Measurements from ENCODE around the gene SLC45A1. TPM values are rescaled to one million over a fixed set of nuclear protein-coding genes. Genes with fewer than 3 reads are reported as not detected.
A peak's percentile ranks its signal among the peaks of the same experiment; 100 is the strongest.

SLC45A1 gene
- total RNA-seq, 4 donors from 2014 or later, result 0.84 to 4.1 (median 2.7) TPM

- no peak for TF ChIP-seq CTCF (IDR thresholded peaks at IDR 0.05)
- DNase-seq (ENCODE audit: low spot score) (no peak), ATAC-seq (ENCODE audit: low FRiP score) (no peak)
Measured at GRCh38 chr1:8337776-8338525, 20.0 kb downstream of the SLC45A1 start.

DNA sequence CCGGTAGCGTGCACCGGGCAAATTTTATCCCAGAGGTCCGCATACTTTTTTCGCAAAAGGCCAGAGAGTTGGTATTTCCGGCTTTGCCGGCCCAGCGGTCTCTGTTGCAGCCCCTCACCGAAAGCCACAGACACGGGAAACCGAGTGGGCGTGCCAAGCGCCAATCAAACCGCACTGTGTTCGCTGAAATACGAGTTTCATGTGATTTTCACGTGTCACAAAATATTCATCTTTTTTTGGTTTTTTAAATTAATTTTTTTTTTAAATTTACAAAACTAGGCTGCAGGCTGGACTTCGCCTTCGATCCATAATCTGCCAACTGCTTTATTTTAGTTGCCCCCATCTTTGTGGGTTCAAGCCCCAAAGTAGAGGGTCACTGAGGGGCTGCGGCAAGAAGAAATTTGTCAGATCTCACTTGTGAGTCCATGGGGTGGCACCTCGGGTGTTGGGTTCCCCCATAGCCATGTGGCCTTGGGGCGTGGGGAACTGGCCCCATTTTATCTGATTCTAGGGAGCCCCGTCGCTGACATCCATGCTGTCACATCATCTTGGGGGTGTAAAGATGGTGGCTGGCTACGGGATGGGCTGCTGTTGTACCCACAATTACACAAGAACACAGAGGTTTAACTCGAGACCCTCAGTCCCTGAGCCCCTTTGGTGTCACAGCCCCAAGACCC, 20.8 kb downstream of the SLC45A1 start:
- ATAC-seq (ENCODE audit: low FRiP score) (no peak), DNase-seq (ENCODE audit: low spot score) (no peak)
- TF ChIP-seq CTCF (IDR thresholded peaks at IDR 0.05), result no peak

- ATAC-seq (ENCODE audit: low FRiP score) (no peak), DNase-seq (ENCODE audit: low spot score) (no peak)
- no peak for TF ChIP-seq CTCF (IDR thresholded peaks at IDR 0.05)
Measured at GRCh38 chr1:8339203-8339600, 21.3 kb downstream of the SLC45A1 start.

DNA sequence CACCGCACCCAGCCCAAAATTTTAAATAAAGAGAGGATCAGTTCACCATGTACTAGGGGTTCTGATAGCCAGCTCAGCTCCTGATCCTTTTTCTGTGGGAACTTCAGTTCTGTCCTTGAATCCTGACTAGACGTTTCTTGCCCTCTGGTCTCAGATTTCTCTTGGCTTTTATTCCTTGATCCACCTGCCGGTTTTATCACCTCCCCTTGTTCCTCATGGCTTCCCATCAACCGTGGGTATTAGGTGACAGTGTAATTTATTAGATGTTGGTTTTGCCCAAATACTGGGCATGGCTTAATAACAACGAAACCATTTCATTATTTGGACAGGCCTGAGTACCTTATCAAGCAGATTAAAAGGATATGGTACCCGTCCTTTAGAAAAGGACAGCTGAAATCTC, 22.5 kb downstream of the SLC45A1 start:
- ATAC-seq (ENCODE audit: low FRiP score) (no peak), DNase-seq (ENCODE audit: low spot score) (no peak)
- no peak for TF ChIP-seq CTCF (IDR thresholded peaks at IDR 0.05)

DNA sequence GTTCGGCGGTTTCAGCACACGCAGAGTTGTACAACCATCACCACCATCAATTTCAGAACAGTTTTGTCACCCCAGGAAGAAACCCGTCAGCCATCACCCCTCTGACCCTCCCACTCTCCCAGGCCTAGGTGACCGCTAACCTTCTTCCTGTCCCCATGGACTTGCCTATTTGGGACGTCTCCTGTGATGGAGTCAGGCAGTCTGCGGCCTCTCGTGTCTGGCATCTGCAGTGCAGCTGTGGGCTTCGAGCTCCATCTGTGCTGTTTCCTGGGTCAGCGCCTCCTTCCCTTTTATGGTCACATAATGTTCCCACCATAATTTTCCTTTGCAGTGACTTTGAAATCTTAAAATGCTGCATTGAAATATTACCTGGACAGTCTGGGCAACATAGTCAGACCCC, 24.4 kb downstream of the SLC45A1 start:
- no peak for TF ChIP-seq CTCF (IDR thresholded peaks at IDR 0.05)
- ATAC-seq (ENCODE audit: low FRiP score), result no peak
- DNase-seq (ENCODE audit: low spot score), result no peak

DNA sequence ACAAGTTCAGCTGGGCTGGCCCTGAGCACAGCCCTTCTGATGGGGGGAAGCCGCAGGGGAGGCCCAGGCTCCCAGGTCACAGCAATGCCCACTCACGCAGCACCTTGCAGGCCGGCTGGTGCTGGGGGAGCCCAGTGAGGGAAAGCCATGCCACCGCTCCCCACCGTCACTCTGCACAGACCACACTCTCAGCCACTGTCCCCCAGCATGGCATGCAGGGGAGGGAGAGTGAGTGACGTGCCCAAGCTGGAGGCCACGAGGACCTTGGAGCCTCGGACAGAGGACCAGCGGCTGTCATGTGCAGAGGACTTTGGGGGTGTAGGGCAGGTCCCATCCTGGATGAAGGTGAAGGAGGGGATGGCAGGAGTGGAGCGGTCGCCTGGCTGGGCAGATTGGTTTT, 25.1 kb downstream of the SLC45A1 start:
- DNase-seq (ENCODE audit: low spot score), result no peak
- no peak for TF ChIP-seq CTCF (IDR thresholded peaks at IDR 0.05)
- peak; percentile 9 for ATAC-seq (ENCODE audit: low FRiP score)
